GM23338 (cell line): ENCODE data around the gene GLIS2. TPM values are rescaled to one million over a fixed set of nuclear protein-coding genes. Genes with fewer than 3 reads are reported as not detected.

Source experiments
- ATAC-seq: fragments of 200-7000 bp; cut with Tn5 transposase; 3 replicates; pipeline ENCODE4 v1.9.1; 2020
- DNase-seq: peaks from one replicate; pipeline ENCODE4 v3.0.0-alpha.2; 2015; ENCODE audit warnings: low spot score
- H2AFZ ChIP-seq: fragments of 200-600 bp; sonication (generic); 2 replicates; pipeline ENCODE4 v1.8.0; 2016; ENCODE audit warnings: antibody characterized with exemption, mild to moderate bottlenecking, moderate library complexity
- H3F3A ChIP-seq: fragments of 200-600 bp; sonication (generic); replicated peaks from 2 replicates; pipeline ENCODE4 v1.8.0; 2017; ENCODE audit warnings: antibody characterized with exemption, mixed run types, low read depth
- H3K27ac ChIP-seq: fragments of 200-600 bp; sonication (generic); 2 replicates; pipeline ENCODE4 v1.6.1; 2016; ENCODE audit warnings: low read depth
- H3K27me3 ChIP-seq: fragments of 200-600 bp; sonication (generic); 2 replicates; pipeline ENCODE4 v1.8.0; 2016; ENCODE audit warnings: mild to moderate bottlenecking, mixed run types, moderate library complexity; ENCODE audit not compliant: insufficient read depth
- H3K36me3 ChIP-seq: fragments of 200-600 bp; sonication (generic); 2 replicates; pipeline ENCODE4 v1.8.0; 2016; ENCODE audit warnings: mild to moderate bottlenecking; ENCODE audit not compliant: insufficient read depth
- H3K4me1 ChIP-seq: fragments of 200-600 bp; sonication (generic); 2 replicates; pipeline ENCODE4 v1.8.0; 2016; ENCODE audit warnings: mild to moderate bottlenecking, moderate library complexity; ENCODE audit not compliant: insufficient read depth
- H3K4me2 ChIP-seq: fragments of 200-600 bp; sonication (generic); 2 replicates; pipeline ENCODE4 v1.7.1; 2017; ENCODE audit warnings: mixed run types
- H3K4me3 ChIP-seq: fragments of 200-600 bp; sonication (generic); 2 replicates; pipeline ENCODE4 v1.6.1; 2016; ENCODE audit warnings: mixed run types
- H3K79me2 ChIP-seq: fragments of 200-600 bp; sonication (generic); replicated peaks from 2 replicates; pipeline ENCODE4 v1.8.0; 2017; ENCODE audit warnings: mild to moderate bottlenecking; ENCODE audit not compliant: insufficient read depth
- H3K9me2 ChIP-seq: fragments of 200-600 bp; sonication (generic); 2 replicates; pipeline ENCODE4 v1.8.0; 2017; ENCODE audit not compliant: insufficient read depth
- H4K20me1 ChIP-seq: fragments of 200-600 bp; sonication (generic); replicated peaks from 2 replicates; pipeline ENCODE4 v1.8.0; 2017; ENCODE audit warnings: mild to moderate bottlenecking; ENCODE audit not compliant: insufficient read depth
- H3K27ac Mint-ChIP-seq: 2 replicates; pipeline ENCODE4 v1.8.0; 2020; ENCODE audit warnings: inconsistent platforms, mild to moderate bottlenecking, moderate library complexity, mixed read lengths
- H3K27me3 Mint-ChIP-seq: 3 replicates; pipeline ENCODE4 v1.8.0; 2022; ENCODE audit warnings: low read depth, mild to moderate bottlenecking, moderate library complexity, mixed read lengths, inconsistent platforms; ENCODE audit not compliant: insufficient read depth, poor library complexity
- H3K36me3 Mint-ChIP-seq: 3 replicates; pipeline ENCODE4 v1.8.0; 2021; ENCODE audit warnings: low read depth, mild to moderate bottlenecking, inconsistent platforms, moderate library complexity, mixed read lengths
- H3K4me1 Mint-ChIP-seq: 3 replicates; pipeline ENCODE4 v1.8.0; 2020; ENCODE audit warnings: mild to moderate bottlenecking, inconsistent platforms, mixed read lengths
- H3K4me3 Mint-ChIP-seq: 3 replicates; pipeline ENCODE4 v1.8.0; 2021; ENCODE audit warnings: moderate library complexity, mild to moderate bottlenecking, inconsistent platforms, mixed read lengths
- H3K9me3 Mint-ChIP-seq: 3 replicates; pipeline ENCODE4 v1.8.0; 2020; ENCODE audit warnings: moderate library complexity, mild to moderate bottlenecking, inconsistent platforms, mixed read lengths
- CREB1 ChIP-seq: fragments of 250-450 bp; sonication (Bioruptor Pico); IDR thresholded peaks from 2 replicates; pipeline ENCODE4 v1.5.0; 2020; ENCODE audit warnings: low read depth, mild to moderate bottlenecking, moderate library complexity
- ETS1 ChIP-seq: IDR thresholded peaks from 2 replicates; pipeline ENCODE4 v1.6.1; 2016; ENCODE audit warnings: antibody characterized with exemption
- EZH2 ChIP-seq: fragments of 200-600 bp; sonication (generic); IDR thresholded peaks from one replicate; pipeline ENCODE4 v1.8.0; 2017; ENCODE audit warnings: antibody characterized with exemption, mild to moderate bottlenecking, low read depth; ENCODE audit not compliant: unreplicated experiment
- EZH2phosphoT487 ChIP-seq: fragments of 200-600 bp; sonication (generic); IDR thresholded peaks from one replicate; pipeline ENCODE4 v1.8.1; 2018; ENCODE audit warnings: antibody characterized with exemption; ENCODE audit not compliant: unreplicated experiment
- JUNB ChIP-seq: IDR thresholded peaks from one replicate; pipeline ENCODE4 v1.6.1; 2016; ENCODE audit warnings: antibody characterized with exemption; ENCODE audit not compliant: unreplicated experiment
- POLR2AphosphoS5 ChIP-seq: IDR thresholded peaks from 2 replicates; pipeline ENCODE4 v1.6.1; 2016; ENCODE audit warnings: antibody characterized with exemption, low read depth
- REST ChIP-seq: IDR thresholded peaks from one replicate; pipeline ENCODE4 v1.6.1; 2018; ENCODE audit warnings: antibody characterized with exemption; ENCODE audit not compliant: unreplicated experiment
- STAT1 ChIP-seq: IDR thresholded peaks from one replicate; pipeline ENCODE4 v1.6.1; 2016; ENCODE audit warnings: antibody characterized with exemption; ENCODE audit not compliant: unreplicated experiment
- ZNF114 ChIP-seq: fragments of 250-450 bp; sonication (Bioruptor Pico); IDR thresholded peaks from 2 replicates; pipeline ENCODE4 v1.5.0; 2020; ENCODE audit warnings: mild to moderate bottlenecking, moderate library complexity
- ZNF331 ChIP-seq: fragments of 250-450 bp; sonication (Bioruptor Pico); IDR thresholded peaks from 2 replicates; pipeline ENCODE4 v1.5.0; 2020; ENCODE audit warnings: low read depth, mild to moderate bottlenecking, moderate library complexity
- polyA plus RNA-seq: library from polyadenylated mRNA; unstranded; fragments of >200 nt; fragmentation: Nextera tagmentation; extraction: Ambion mirVana; gene quantifications from 2 replicates; pipeline ENCODE4 v1.2.1, GENCODE V29; 2016
- total RNA-seq: library from RNA; depleted of rRNA; stranded (reverse); fragments of >200 nt; shearing (Covaris generic); gene quantifications from 2 replicates; pipeline ENCODE4 v1.2.3, GENCODE V29; 2014
- TF ChIP-seq, protein P1 (sequence below): fragments of 250-450 bp; sonication (Bioruptor Pico); IDR thresholded peaks from 2 replicates; pipeline ENCODE4 v1.5.0; 2020; ENCODE audit warnings: mild to moderate bottlenecking, moderate library complexity
- TF ChIP-seq, protein P2 (sequence below), 2 experiments: fragments of 200-600 bp in 1 of 2; sonication (generic) in 1 of 2; conservative IDR thresholded peaks; 2 replicates each; pipeline versions ENCODE4 v1.5.1 to v1.6.1; 2016 to 2017; ENCODE audit warnings: antibody characterized with exemption in 2 of 2, low read depth in 2 of 2, mild to moderate bottlenecking in 2 of 2, moderate library complexity in 1 of 2

GLIS2 gene
- total and polyA plus RNA-seq, 2 experiments from 2014 or later, result 8.2 to 10.2 TPM

DNA sequence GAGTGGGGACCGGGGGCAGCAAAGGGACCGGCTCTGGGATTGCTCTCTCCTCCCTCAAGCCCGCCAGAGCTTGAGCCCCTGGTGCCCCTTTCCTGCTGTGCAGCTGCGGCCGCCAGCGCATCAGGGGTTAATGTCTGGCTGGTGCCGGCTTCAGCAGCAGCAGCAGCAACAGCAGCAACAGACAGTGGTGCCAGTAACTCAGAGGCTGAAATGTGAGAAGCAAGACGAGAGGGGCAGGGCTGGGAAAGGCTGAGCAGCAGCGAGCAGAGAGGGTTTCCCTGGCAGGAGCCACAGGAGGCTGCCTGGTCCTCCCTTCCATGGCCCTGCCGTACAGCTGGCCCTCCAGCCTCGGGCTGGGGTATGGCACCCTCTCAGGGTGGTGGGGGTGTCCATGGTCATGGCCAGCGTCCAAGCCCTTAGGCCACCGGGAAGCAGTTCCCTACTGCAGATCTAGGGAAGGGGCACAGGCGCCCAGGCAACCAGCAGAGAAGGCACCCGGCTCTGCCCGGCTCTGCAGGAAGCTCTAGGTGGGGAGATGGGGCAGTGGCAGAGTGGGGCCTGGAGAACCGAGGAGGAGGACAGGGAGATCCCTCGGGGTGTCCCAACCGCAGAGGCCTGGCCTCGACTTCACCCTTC lies 21.9 kb upstream of the GLIS2 start (continued):
- no peak for TF ChIP-seq ZNF114 (CRISPR knock-in tag)
- 0 out of 2 replicates have a peak, but pooled peaks have one; percentile 21 for TF ChIP-seq CREB1 (CRISPR knock-in tag)

DNA sequence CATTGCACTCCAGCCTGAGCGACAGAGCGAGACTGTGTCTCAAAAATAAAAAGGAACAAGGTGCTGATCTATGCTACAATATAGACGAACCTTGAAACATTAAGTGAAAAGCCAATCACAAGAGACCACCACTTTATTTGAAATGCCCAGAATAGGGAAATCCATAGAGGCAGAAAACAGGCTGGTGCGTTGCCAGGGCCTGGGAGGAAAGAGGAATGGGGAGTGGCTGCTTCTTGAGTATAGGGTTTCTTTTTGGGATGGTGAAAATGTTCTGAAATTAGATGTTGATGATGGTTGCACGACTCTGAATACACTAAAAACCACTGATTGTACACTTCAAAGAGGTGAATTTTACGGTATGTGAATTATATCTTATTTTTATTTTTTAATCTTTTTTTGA lies 20.3 kb upstream of the GLIS2 start:
- peaks cover 16% of the 10 kb centered on the region for H3K27me3 Mint-ChIP-seq
- Histone ChIP-seq H3K27me3 (no peaks in the 10 kb centered on the region), H3K4me1 (peaks cover 38% of the 10 kb centered on the region), H2AFZ (no peak overlapping the region), H3K4me2 (no peak overlapping the region), H3K9me2 (no peaks in the 10 kb centered on the region), H3K79me2 (no peaks in the 10 kb centered on the region), H3K4me3 (no peak overlapping the region), H4K20me1 (no peaks in the 10 kb centered on the region), H3K36me3 (no peaks in the 10 kb centered on the region), H3F3A (peaks cover 23% of the 10 kb centered on the region), H3K27ac (no peak overlapping the region; the same call in 1 of the 2 replicates)
- peaks cover 41% of the 10 kb centered on the region for H3K4me1 Mint-ChIP-seq
- H3K27ac Mint-ChIP-seq, result no peak overlapping the region
- peaks cover 3% of the 10 kb centered on the region; the same call in 2 of the 3 replicates for H3K36me3 Mint-ChIP-seq
- no peaks in the 10 kb centered on the region; the same call in 2 of the 3 replicates for H3K9me3 Mint-ChIP-seq
- ATAC-seq (no peak), DNase-seq (no peak)
- H3K4me3 Mint-ChIP-seq, result no peak overlapping the region; the same call in 2 of the 3 replicates
- TF ChIP-seq ZNF114 (CRISPR knock-in tag) (no peak), REST (no peak), STAT1 (no peak), ZNF331 (no peak), ETS1 (no peak), CREB1 (CRISPR knock-in tag) (no peak), EZH2phosphoT487 (no peak), EZH2 (no peak), POLR2AphosphoS5 (no peak), JUNB (no peak)
- TF ChIP-seq, protein P1, sequence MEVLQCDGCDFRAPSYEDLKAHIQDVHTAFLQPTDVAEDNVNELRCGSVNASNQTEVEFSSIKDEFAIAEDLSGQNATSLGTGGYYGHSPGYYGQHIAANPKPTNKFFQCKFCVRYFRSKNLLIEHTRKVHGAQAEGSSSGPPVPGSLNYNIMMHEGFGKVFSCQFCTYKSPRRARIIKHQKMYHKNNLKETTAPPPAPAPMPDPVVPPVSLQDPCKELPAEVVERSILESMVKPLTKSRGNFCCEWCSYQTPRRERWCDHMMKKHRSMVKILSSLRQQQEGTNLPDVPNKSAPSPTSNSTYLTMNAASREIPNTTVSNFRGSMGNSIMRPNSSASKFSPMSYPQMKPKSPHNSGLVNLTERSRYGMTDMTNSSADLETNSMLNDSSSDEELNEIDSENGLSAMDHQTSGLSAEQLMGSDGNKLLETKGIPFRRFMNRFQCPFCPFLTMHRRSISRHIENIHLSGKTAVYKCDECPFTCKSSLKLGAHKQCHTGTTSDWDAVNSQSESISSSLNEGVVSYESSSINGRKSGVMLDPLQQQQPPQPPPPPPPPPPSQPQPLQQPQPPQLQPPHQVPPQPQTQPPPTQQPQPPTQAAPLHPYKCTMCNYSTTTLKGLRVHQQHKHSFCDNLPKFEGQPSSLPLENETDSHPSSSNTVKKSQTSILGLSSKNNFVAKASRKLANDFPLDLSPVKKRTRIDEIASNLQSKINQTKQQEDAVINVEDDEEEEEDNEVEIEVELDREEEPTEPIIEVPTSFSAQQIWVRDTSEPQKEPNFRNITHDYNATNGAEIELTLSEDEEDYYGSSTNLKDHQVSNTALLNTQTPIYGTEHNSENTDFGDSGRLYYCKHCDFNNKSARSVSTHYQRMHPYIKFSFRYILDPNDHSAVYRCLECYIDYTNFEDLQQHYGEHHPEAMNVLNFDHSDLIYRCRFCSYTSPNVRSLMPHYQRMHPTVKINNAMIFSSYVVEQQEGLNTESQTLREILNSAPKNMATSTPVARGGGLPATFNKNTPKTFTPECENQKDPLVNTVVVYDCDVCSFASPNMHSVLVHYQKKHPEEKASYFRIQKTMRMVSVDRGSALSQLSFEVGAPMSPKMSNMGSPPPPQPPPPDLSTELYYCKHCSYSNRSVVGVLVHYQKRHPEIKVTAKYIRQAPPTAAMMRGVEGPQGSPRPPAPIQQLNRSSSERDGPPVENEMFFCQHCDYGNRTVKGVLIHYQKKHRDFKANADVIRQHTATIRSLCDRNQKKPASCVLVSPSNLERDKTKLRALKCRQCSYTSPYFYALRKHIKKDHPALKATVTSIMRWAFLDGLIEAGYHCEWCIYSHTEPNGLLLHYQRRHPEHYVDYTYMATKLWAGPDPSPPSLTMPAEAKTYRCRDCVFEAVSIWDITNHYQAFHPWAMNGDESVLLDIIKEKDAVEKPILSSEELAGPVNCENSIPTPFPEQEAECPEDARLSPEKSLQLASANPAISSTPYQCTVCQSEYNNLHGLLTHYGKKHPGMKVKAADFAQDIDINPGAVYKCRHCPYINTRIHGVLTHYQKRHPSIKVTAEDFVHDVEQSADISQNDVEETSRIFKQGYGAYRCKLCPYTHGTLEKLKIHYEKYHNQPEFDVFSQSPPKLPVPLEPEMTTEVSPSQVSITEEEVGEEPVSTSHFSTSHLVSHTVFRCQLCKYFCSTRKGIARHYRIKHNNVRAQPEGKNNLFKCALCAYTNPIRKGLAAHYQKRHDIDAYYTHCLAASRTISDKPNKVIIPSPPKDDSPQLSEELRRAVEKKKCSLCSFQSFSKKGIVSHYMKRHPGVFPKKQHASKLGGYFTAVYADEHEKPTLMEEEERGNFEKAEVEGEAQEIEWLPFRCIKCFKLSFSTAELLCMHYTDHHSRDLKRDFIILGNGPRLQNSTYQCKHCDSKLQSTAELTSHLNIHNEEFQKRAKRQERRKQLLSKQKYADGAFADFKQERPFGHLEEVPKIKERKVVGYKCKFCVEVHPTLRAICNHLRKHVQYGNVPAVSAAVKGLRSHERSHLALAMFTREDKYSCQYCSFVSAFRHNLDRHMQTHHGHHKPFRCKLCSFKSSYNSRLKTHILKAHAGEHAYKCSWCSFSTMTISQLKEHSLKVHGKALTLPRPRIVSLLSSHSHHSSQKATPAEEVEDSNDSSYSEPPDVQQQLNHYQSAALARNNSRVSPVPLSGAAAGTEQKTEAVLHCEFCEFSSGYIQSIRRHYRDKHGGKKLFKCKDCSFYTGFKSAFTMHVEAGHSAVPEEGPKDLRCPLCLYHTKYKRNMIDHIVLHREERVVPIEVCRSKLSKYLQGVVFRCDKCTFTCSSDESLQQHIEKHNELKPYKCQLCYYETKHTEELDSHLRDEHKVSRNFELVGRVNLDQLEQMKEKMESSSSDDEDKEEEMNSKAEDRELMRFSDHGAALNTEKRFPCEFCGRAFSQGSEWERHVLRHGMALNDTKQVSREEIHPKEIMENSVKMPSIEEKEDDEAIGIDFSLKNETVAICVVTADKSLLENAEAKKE, result no peak
- TF ChIP-seq, protein P2, sequence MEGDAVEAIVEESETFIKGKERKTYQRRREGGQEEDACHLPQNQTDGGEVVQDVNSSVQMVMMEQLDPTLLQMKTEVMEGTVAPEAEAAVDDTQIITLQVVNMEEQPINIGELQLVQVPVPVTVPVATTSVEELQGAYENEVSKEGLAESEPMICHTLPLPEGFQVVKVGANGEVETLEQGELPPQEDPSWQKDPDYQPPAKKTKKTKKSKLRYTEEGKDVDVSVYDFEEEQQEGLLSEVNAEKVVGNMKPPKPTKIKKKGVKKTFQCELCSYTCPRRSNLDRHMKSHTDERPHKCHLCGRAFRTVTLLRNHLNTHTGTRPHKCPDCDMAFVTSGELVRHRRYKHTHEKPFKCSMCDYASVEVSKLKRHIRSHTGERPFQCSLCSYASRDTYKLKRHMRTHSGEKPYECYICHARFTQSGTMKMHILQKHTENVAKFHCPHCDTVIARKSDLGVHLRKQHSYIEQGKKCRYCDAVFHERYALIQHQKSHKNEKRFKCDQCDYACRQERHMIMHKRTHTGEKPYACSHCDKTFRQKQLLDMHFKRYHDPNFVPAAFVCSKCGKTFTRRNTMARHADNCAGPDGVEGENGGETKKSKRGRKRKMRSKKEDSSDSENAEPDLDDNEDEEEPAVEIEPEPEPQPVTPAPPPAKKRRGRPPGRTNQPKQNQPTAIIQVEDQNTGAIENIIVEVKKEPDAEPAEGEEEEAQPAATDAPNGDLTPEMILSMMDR (conservative IDR thresholded peaks at IDR 0.05; ENCODE audit: low read depth in 2 of 2), result no peak
